Osteoblast (primary cell): ENCODE data around the gene FAM124A. TPM values are rescaled to one million over a fixed set of nuclear protein-coding genes. Genes with fewer than 3 reads are reported as not detected.

Experiments
- DNase-seq: peaks from one replicate; pipeline ENCODE4 v3.0.0; 2011; ENCODE audit warnings: low spot score, mixed read lengths; ENCODE audit not compliant: insufficient read length; ENCODE audit errors: missing footprints
- H2AFZ ChIP-seq: 2 replicates; pipeline ENCODE4 v1.6.0; 2011; ENCODE audit warnings: mild to moderate bottlenecking, low read length
- H3K27ac ChIP-seq: 2 replicates; pipeline ENCODE4 v1.5.1; 2011; ENCODE audit warnings: mild to moderate bottlenecking, low read depth, low read length, moderate library complexity
- H3K27me3 ChIP-seq: 2 replicates; pipeline ENCODE4 v1.6.0; 2012; ENCODE audit warnings: mild to moderate bottlenecking, control low read depth, inconsistent platforms, low read length, moderate library complexity; ENCODE audit not compliant: insufficient read depth
- H3K36me3 ChIP-seq: 2 replicates; pipeline ENCODE4 v1.5.1; 2011; ENCODE audit warnings: mild to moderate bottlenecking, low read length, control low read depth, moderate library complexity; ENCODE audit not compliant: insufficient read depth
- H3K4me1 ChIP-seq: 2 replicates; pipeline ENCODE4 v1.5.1; 2011; ENCODE audit warnings: mild to moderate bottlenecking, low read length, control low read depth, moderate library complexity; ENCODE audit not compliant: insufficient read depth
- H3K4me2 ChIP-seq: 2 replicates; pipeline ENCODE4 v1.6.0; 2011; ENCODE audit warnings: mild to moderate bottlenecking, low read length; ENCODE audit not compliant: insufficient read depth
- H3K4me3 ChIP-seq: fragments of 200-600 bp; sonication (generic); 3 replicates; pipeline ENCODE4 v1.5.1; 2012; ENCODE audit warnings: mild to moderate bottlenecking, low read length, inconsistent platforms; ENCODE audit not compliant: insufficient read depth
- H3K79me2 ChIP-seq: 2 replicates; pipeline ENCODE4 v1.6.0; 2012; ENCODE audit warnings: mild to moderate bottlenecking, low read length, control low read depth, inconsistent platforms; ENCODE audit not compliant: insufficient read depth
- H3K9me3 ChIP-seq: 2 replicates; pipeline ENCODE4 v1.5.1; 2011; ENCODE audit warnings: low read depth, low read length, control low read depth
- H4K20me1 ChIP-seq: 2 replicates; pipeline ENCODE4 v1.6.0; 2012; ENCODE audit warnings: mild to moderate bottlenecking, low read length, control low read depth; ENCODE audit not compliant: insufficient read depth
- total RNA-seq: library from RNA; depleted of rRNA; stranded (reverse); fragments of >200 nt; gene quantifications from 2 replicates; pipeline ENCODE4 v1.2.3, GENCODE V29; 2012
- TF ChIP-seq, protein P1 (sequence below): IDR thresholded peaks from 2 replicates; pipeline ENCODE4 v1.5.1; 2011; ENCODE audit warnings: mild to moderate bottlenecking, low read depth, low read length, moderate library complexity; ENCODE audit errors: extremely low read depth

FAM124A gene
- total RNA-seq, 1 donor: 1.1 TPM

DNA sequence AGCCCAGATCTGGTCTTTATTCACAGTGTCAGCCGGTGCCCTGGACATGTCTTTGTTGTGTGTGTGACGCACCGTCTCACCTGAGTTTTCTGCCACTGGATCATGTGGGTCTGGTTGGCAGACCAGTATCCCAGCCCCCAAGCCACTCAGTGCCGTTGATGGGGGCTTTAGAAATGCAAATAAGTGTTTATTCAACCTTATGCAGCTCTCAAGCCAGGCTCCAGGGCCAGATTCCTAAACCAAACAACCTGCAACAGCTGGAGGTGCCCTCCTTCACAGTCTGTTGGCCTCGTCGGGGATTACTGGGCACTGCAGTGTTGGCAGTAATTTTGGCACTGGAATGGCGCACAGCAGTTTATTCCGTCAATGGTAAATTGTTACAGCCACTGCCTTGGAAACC lies 21.6 kb downstream of the FAM124A start:
- Histone ChIP-seq H3K36me3 (no peaks in the 10 kb centered on the region), H3K4me1 (no peaks in the 10 kb centered on the region), H3K27me3 (peaks cover 45% of the 10 kb centered on the region), H3K79me2 (no peaks in the 10 kb centered on the region), H2AFZ (no peak overlapping the region), H3K4me2 (no peak overlapping the region), H4K20me1 (no peaks in the 10 kb centered on the region), H3K27ac (no peak overlapping the region), H3K4me3 (no peak overlapping the region), H3K9me3 (no peaks in the 10 kb centered on the region)
- TF ChIP-seq, protein P1, sequence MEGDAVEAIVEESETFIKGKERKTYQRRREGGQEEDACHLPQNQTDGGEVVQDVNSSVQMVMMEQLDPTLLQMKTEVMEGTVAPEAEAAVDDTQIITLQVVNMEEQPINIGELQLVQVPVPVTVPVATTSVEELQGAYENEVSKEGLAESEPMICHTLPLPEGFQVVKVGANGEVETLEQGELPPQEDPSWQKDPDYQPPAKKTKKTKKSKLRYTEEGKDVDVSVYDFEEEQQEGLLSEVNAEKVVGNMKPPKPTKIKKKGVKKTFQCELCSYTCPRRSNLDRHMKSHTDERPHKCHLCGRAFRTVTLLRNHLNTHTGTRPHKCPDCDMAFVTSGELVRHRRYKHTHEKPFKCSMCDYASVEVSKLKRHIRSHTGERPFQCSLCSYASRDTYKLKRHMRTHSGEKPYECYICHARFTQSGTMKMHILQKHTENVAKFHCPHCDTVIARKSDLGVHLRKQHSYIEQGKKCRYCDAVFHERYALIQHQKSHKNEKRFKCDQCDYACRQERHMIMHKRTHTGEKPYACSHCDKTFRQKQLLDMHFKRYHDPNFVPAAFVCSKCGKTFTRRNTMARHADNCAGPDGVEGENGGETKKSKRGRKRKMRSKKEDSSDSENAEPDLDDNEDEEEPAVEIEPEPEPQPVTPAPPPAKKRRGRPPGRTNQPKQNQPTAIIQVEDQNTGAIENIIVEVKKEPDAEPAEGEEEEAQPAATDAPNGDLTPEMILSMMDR: no peak
- DNase-seq: no peak

DNA sequence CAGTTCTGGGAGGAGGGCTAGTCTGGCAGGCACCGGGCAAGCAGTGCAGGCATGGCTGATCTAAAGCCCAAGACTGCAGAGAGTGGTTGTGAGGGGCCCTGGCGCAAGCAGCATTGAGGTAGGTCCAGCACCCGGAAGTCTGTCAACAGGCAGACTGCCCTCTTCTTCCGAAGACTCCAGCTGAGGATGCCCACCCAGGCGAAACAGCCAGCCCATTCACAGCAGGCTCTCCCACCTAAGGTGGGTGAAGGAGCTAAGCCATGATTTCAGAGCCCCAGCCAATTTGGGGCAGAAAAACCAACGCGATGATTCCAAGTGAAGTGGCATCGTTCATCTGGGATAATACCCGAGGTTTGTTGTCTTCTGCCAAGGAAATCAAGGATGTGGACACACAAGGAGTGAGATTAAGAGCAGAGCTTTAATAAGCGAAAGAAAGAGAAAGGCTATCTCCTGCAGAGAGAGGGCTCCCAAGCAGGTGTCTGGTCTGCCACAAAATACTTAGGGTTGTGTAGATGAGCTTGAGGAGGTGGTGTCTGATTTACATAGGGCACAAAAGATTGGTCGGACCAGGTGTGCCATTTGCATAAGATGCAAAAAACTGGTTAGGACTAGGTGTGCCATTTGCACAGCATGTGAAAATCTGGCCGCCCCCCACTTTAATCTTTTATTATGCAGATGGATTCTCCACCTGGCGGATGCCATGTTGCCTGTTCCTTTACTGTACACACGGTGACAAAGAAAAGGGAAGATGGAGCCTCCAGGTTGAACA lies 22.6 kb downstream of the FAM124A start:
- H3K4me1 ChIP-seq: no peaks in the 10 kb centered on the region
- no peak for DNase-seq
- TF ChIP-seq, protein P1: no peak
- H3K9me3 ChIP-seq: no peaks in the 10 kb centered on the region
- no peak overlapping the region for H3K27ac ChIP-seq
- H3K4me3 ChIP-seq: no peak overlapping the region
- H3K36me3 ChIP-seq: no peaks in the 10 kb centered on the region
- no peak overlapping the region for H3K4me2 ChIP-seq
- H2AFZ ChIP-seq: no peak overlapping the region
- peaks cover 48% of the 10 kb centered on the region for H3K27me3 ChIP-seq
- H3K79me2 ChIP-seq: no peaks in the 10 kb centered on the region
- H4K20me1 ChIP-seq: no peaks in the 10 kb centered on the region

DNA sequence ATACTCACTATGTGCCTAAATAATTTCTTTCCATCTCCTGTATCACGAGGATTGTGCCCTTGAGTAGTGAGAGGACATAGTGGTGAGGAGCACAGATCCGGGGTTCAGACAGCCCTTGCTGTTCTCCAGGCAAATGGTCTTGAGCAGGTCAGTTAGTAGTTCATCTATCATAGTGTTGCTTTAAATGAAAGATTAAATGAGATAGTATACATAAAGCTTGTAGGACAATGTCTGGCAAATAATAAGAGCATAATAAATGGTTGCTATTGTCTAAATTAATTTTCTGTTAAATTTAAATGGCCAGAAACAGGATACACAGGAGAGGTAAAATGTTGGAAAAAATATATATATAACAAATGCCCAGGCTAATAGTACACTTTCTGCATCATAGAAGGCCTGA lies 23.4 kb downstream of the FAM124A start:
- Histone ChIP-seq H2AFZ (no peak overlapping the region), H3K4me3 (no peak overlapping the region), H3K4me2 (no peak overlapping the region), H4K20me1 (no peaks in the 10 kb centered on the region), H3K4me1 (no peaks in the 10 kb centered on the region), H3K9me3 (no peaks in the 10 kb centered on the region), H3K27ac (no peak overlapping the region), H3K79me2 (no peaks in the 10 kb centered on the region), H3K27me3 (peaks cover 45% of the 10 kb centered on the region), H3K36me3 (no peaks in the 10 kb centered on the region)
- TF ChIP-seq, protein P1: no peak
- DNase-seq: no peak

DNA sequence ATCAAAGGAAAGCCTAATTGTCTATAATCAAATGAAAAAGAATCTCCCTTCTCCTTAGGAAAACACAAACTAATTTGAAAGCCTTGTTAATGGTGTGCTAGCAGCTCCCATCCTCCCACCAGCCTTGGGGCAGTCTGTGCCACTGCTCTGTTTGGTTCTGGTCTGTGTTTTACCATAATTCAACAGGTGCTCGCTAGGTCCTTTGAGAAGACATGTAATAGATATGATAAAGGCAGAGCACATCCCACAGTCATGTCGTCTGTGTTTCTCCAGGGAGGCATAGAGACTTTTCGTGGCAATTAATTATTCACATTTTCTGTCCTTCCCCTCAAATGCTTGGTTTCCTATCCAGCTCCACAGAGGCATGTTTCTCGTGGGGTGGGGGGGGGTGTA lies 23.8 kb downstream of the FAM124A start:
- TF ChIP-seq, protein P1: no peak
- Histone ChIP-seq H3K27ac (no peak overlapping the region), H3K36me3 (no peaks in the 10 kb centered on the region), H2AFZ (no peak overlapping the region), H3K9me3 (no peaks in the 10 kb centered on the region), H3K27me3 (peaks cover 48% of the 10 kb centered on the region), H3K4me2 (no peak overlapping the region), H3K4me1 (no peaks in the 10 kb centered on the region), H3K79me2 (no peaks in the 10 kb centered on the region), H3K4me3 (no peak overlapping the region), H4K20me1 (no peaks in the 10 kb centered on the region)
- DNase-seq: no peak
